Mucosa of rectum (tissue), 2 donors: ENCODE results near the gene THPO.
A peak's percentile ranks its signal among the peaks of the same experiment; 100 is the strongest.

Experiments used
- H3K27ac ChIP-seq, 2 donors: one replicate each; pipeline ENCODE4 v1.7.0; 2013; ENCODE audit warnings: inconsistent platforms in 2 of 2, low read depth in 2 of 2, low read length in 2 of 2
- H3K27me3 ChIP-seq, 2 donors: one replicate each; pipeline ENCODE4 v1.7.0; 2013; ENCODE audit warnings: low read length in 2 of 2; ENCODE audit not compliant: control insufficient read depth in 2 of 2, insufficient read depth in 2 of 2
- H3K36me3 ChIP-seq, 2 donors: one replicate each; pipeline ENCODE4 v1.7.0; 2013; ENCODE audit warnings: low read length in 2 of 2; ENCODE audit not compliant: control insufficient read depth in 2 of 2, insufficient read depth in 2 of 2
- H3K4me1 ChIP-seq, 2 donors: one replicate each; pipeline ENCODE4 v1.7.0; 2013; ENCODE audit warnings: low read length in 2 of 2, mild to moderate bottlenecking in 1 of 2; ENCODE audit not compliant: control insufficient read depth in 2 of 2, insufficient read depth in 2 of 2
- H3K4me3 ChIP-seq, 2 donors: one replicate each; pipeline ENCODE4 v1.7.0; 2013; ENCODE audit warnings: low read length in 2 of 2
- H3K9ac ChIP-seq, 2 donors: one replicate each; pipeline ENCODE4 v1.7.0; 2013; ENCODE audit warnings: low read length in 2 of 2, low read depth in 1 of 2, mild to moderate bottlenecking in 1 of 2
- H3K9me3 ChIP-seq, 2 donors: one replicate each; pipeline ENCODE4 v1.7.0; 2013; ENCODE audit warnings: low read length in 2 of 2; ENCODE audit not compliant: control insufficient read depth in 2 of 2
- donor health status: healthy.
- donor health status: Normal muscosa, but diverticular disease.

The THPO gene

DNA sequence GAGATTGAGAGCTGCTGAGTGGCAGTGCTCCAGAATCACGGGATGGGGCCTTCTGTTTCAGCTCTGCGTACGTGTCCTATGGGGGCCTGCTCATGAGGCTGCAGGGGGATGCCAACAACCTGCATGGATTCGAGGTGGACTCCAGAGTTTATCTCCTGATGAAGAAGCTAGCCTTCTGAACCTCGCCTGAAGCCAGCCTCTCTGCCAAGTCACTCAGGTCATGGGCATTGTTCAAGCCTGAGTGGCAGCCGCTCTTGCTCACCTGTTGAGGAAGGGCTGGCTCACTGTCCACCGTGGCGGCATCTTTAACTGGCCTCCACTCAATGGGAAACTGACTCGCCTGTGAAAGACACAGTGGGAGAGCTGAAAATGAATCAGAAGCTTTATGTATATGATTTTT, 9.9 kb downstream of the THPO start:
- Histone ChIP-seq H3K27me3 (no peaks in the 10 kb centered on the region), H3K36me3 (peaks cover 29 to 32% of the 10 kb centered on the region in 2 donors), H3K4me1 (peaks cover 9 to 14% of the 10 kb centered on the region in 2 donors), H3K9ac (no peak overlapping the region), H3K27ac (no peak overlapping the region), H3K9me3 (no peaks in the 10 kb centered on the region), H3K4me3 (no peak overlapping the region)

DNA sequence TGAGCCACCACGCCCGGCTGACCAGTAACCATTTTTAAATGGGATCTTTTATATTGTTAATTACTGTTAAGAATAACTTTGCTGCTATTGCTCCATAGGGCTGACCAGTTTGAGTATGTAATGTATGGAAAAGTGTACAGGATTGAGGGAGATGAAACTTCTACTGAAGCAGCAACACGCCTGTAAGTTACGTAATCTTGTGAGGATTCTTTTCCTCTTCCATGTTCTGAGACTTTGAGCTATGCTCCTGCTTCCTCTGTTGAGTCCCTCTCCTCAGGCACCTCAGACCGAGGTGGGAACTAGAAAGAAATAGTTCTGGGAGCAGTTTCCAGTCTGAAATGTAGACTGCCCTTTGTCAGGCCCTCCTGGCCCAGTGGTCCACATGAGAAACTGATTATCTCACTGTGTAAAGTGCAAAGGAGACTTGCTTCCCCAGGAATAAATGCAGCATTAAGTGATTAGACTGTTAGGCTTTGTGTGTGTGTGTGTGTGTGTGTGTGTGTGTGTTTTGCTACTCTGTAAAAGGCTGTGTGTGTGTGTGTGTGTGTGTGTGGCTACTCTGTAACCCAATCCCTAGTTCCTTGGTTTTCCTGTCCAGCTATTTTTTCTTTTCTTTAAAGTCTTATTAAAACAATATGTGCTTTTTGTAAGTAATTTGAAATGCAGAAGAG, 11.3 kb downstream of the THPO start:
- Histone ChIP-seq H3K9ac (no peak overlapping the region), H3K9me3 (no peaks in the 10 kb centered on the region), H3K4me3 (no peak overlapping the region), H3K4me1 (peaks cover 9 to 16% of the 10 kb centered on the region in 2 donors), H3K27ac (no peak overlapping the region), H3K36me3 (peaks cover 29 to 32% of the 10 kb centered on the region in 2 donors), H3K27me3 (no peaks in the 10 kb centered on the region)

DNA sequence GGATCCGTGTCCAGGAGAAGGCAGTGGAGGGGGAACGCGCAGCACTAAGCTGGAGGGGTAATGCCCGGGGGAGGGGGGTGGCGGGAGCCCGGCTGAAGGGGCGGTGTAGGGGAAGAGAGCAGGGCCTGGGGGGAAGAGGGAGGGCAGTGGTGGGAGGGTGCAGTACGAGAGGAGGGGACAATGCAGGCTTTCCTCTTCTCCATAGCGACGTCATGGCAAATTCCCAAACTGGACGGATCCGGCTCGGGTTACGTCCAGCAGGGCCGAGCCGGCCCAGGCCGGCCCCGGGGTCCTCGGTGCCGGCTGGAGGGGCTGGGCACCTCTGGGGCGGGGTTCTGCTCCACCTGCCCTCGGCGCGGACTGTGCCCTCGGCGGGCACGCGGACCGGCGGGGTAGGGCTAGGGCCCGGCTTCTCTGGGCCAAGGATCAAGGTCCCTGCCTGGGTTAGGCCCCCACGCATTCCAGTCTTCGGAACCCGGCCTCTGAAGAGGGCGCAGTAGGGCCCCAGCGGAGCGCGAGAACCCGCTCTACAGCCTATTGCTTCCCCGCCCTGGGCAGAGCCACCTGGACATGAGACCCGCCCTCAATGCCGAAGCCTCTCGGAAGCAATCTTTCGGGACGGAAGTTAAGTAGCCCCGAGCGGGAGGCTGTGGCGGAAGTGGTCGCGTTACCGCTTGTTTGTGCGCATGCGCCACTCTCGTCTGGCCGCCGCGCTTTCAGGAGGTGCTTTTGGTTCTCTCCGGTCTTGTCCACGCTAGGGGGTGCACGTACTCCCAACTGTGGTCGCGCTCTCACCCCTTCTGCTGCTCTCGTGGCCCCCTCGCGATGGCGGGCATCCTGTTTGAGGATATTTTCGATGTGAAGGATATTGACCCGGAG, 15.1 kb downstream of the THPO start:
- no peaks in the 10 kb centered on the region for H3K27me3 ChIP-seq
- peaks cover 20 to 27% of the 10 kb centered on the region in 2 donors for H3K4me1 ChIP-seq
- H3K36me3 ChIP-seq, result peaks cover 18 to 27% of the 10 kb centered on the region in 2 donors
- H3K9ac ChIP-seq, result peak overlapping the region; percentile 94 to 98
- peak overlapping the region; percentile 97 to 99 for H3K27ac ChIP-seq
- peak overlapping the region; percentile 87 to 89 for H3K4me3 ChIP-seq
- H3K9me3 ChIP-seq, result no peaks in the 10 kb centered on the region

DNA sequence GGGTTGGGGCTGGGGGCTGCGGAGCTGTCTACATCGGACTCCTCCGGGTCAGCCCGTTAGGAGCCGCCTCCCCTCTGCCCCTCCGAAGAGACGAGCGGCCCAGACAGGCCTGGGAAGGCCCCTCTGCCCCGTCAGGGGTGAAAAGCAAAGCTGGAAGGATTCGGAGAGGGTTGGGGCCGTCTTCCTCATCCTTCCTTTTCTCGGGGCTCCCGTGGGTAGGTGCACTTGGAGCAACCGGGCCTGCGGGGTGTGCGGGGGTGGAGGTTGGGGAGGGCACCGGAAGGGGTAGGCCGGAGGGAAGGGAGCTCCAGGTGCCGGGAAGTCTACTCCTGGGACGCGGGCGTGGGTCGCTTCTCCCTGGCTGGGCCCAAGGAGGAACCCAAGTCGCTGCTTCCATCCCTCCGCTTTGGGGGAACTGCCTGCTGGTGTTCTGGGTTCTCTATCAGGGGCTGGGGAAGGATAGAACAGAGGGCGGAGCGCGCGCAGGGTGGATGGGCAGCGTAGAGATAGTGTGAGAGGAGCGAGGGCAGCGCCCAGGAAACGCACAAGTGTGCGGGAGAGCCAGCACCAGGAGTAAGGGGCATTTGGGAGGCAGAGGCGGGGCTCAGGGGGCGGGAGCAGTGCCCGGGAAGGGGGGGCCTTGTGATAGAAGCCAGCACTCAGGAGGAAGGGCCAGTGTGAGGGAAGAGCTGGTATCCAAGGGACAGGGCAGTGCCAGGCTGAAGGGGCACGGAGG, 15.9 kb downstream of the THPO start:
- Histone ChIP-seq H3K27ac (peak overlapping the region; percentile 97 to 99), H3K36me3 (peaks cover 24 to 29% of the 10 kb centered on the region in 2 donors), H3K9me3 (no peaks in the 10 kb centered on the region), H3K9ac (peak overlapping the region; percentile 94 to 98), H3K4me1 (peaks cover 20 to 27% of the 10 kb centered on the region in 2 donors), H3K27me3 (no peaks in the 10 kb centered on the region), H3K4me3 (peak overlapping the region; percentile 87 to 89)

DNA sequence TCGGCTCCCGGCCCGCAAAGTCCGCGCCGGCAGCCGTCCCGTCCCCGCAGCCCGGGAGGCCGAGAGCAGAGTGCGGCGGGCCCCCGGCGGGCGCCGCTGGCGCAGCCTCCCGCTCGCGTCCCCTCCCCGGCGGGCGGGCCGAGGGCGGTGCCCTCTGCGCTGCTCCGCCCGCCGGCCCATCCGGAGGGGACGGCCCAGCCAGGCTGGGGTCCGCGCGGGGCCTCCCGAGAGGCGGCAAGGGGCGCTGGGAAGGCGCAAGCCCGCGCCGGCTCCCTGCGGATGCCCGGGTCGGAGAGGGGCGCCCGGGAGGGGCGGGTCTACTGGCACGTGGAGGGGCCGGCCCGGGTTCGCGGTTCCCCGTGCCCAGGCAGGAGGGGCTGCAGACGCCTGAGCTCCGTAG, 16.5 kb downstream of the THPO start, which contains the start of the genes CLCN2 and POLR2H:
CLCN2 (minus strand) TSS at position 74 of the 400 bp plus-strand sequence. CDS start 126 bp downstream, outside the sequence.
POLR2H (plus strand) TSS at position 179 of the 400 bp plus-strand sequence. CDS start 1,783 bp downstream, outside the sequence.
- Histone ChIP-seq H3K4me3 (peak within 1 kb of the TSS; percentile 87 to 89), H3K27me3 (no peaks in the 10 kb centered on the region), H3K4me1 (peaks cover 20 to 27% of the 10 kb centered on the region in 2 donors), H3K36me3 (peaks cover 21 to 28% of the 10 kb centered on the region in 2 donors), H3K9ac (peak within 1 kb of the TSS; percentile 94 to 98), H3K27ac (peak within 1 kb of the TSS; percentile 97 to 99), H3K9me3 (no peaks in the 10 kb centered on the region)

DNA sequence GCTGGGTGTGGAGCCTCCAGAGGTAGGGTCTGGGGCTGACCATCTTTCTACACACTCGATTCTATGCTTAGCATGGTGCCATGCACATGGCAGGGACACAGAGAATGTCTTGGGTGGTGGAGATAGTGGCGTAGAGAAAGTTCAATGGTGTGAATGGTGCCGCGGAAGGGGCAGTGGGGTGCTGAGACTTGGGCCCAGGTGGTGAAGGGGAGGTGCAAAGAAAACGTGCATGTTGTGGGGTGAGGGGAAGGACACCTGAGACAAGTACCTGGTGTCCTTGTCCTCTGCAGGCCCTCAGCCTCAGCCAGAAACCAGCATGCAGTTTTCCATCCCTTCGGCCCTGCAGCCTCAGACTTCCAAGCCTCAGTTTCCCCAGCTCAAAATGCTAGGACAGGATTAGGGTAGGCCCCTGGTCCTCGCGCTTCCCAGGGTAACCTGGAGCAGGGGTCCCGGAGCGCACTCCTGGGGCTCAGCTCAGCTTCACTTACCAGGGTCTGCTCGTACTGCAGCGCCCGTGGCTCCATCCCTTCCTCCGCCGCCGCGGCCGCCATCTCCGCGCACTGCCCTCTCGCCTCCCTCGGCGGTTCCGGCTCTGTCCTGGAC, 17.0 kb downstream of the THPO start:
- H3K27ac ChIP-seq, result peak overlapping the region; percentile 97 to 99
- no peaks in the 10 kb centered on the region for H3K27me3 ChIP-seq
- peaks cover 20 to 27% of the 10 kb centered on the region in 2 donors for H3K4me1 ChIP-seq
- peak overlapping the region; percentile 87 to 89 for H3K4me3 ChIP-seq
- H3K36me3 ChIP-seq, result peaks cover 20 to 27% of the 10 kb centered on the region in 2 donors
- no peaks in the 10 kb centered on the region for H3K9me3 ChIP-seq
- H3K9ac ChIP-seq, result peak overlapping the region; percentile 81 to 98

DNA sequence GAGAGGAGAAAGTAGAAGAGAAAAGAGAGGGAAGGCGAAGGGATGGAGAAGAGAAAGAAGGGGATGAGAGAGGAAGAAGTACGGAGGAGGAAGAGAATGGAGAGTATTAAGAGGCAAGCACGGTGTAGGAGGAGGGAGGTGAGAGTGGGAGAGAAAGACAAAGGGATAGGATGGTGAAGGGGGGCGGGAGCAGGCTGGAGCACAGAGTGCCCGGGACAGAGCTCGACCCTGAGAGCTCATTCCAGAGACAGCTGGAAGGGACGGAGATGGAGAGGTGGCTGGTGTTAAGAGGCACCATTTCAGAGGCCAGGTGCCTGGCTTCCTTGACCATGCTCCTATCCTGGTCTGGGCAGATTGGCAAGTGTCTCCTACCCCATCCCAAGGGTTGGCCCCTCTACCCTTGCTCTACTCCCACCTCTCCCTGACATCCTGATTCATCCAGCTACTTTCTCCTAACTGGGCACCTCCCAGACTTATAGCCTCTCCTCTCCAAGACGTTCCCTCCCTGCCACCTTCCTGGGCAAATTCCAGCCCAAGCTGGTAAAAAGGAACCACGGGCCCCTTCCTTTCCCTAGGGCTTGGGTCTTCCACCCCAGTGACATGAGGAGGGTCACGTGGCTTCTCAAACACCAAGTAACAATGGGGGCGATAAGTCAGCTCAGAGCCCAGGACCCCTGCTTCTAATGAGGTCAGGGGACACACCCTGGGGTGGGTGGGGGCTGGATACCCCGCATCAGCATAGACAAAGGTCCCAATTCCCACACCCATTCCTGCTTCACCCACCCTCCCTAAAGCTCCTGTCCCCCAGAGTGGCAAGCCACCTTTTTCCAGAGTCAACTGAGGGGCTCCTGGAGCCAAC, 17.7 kb downstream of the THPO start:
- Histone ChIP-seq H3K27me3 (no peaks in the 10 kb centered on the region), H3K4me3 (peak overlapping the region; percentile 87 to 89), H3K27ac (peak overlapping the region; percentile 97 to 99)

DNA sequence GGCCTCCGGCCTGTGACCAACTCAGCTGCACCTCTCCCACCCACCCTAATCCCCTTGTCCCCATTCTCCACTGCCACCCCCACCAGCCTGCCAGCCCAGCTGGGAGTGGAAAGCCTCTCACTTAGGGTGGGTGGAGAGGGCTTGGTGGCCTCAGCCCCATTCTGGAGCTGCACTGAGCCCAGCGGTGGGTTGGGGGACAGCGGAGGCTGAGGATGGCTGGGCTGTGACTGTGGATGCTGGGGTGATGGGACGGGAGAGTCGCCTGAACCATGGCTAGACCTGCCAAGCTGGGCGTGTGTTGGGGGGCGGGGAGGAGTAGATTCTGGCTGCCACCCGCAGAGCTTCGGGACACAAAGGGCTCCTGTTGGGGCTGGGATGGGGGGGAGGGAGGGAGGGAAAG, 18.4 kb downstream of the THPO start:
- Histone ChIP-seq H3K4me3 (peak overlapping the region in 1 of 2 donors; percentile 87), H3K9me3 (no peaks in the 10 kb centered on the region), H3K27ac (no peak overlapping the region), H3K27me3 (no peaks in the 10 kb centered on the region), H3K4me1 (peaks cover 18 to 26% of the 10 kb centered on the region in 2 donors), H3K9ac (peak overlapping the region in 1 of 2 donors; percentile 23), H3K36me3 (peaks cover 19 to 28% of the 10 kb centered on the region in 2 donors)

More for the DNA sequence above, 17.7 kb downstream of the THPO start:
- Histone ChIP-seq H3K9me3 (no peaks in the 10 kb centered on the region), H3K9ac (peak overlapping the region; percentile 81 to 98), H3K4me1 (peaks cover 20 to 27% of the 10 kb centered on the region in 2 donors), H3K36me3 (peaks cover 23 to 31% of the 10 kb centered on the region in 2 donors)
